ENCODE results near the gene TRAP1. TPM values are rescaled to one million over a fixed set of nuclear protein-coding genes. Genes with fewer than 3 reads are reported as not detected.

TRAP1 gene
- total and polyA plus RNA-seq, 4 donors, result 78.3 to 148 (median 112) TPM

- Histone ChIP-seq H3K9ac (ENCODE audit: low read depth in 1 of 2, low read length in 2 of 2) (no peak overlapping the region), H3K9me3 (ENCODE audit: control insufficient read depth in 4 of 4, low read length in 3 of 4) (no peaks in the 10 kb centered on the region), H3K27me3 (ENCODE audit: control insufficient read depth in 4 of 4, insufficient read depth in 4 of 4, low read length in 3 of 4) (no peaks in the 10 kb centered on the region), H3K36me3 (ENCODE audit: control insufficient read depth in 4 of 4, insufficient read depth in 3 of 4, low read depth in 1 of 4, low read length in 3 of 4) (peaks cover 0 to 3% (median 1%) of the 10 kb centered on the region in 4 donors), H3K4me1 (ENCODE audit: control insufficient read depth in 4 of 4, insufficient read depth in 4 of 4, low read length in 3 of 4) (peaks cover 5 to 31% (median 17%) of the 10 kb centered on the region in 4 donors), H3K4me3 (ENCODE audit: low read depth in 1 of 3, low read length in 3 of 3) (no peak overlapping the region), H3K27ac (ENCODE audit: low read depth in 1 of 2, low read length in 2 of 2) (no peak overlapping the region)
- WGBS, result 89% methylated on average over 16 of the region's 16 CpGs
- DNase-seq (ENCODE audit: low spot score), result no peak
- TF ChIP-seq REST (IDR thresholded peaks at IDR 0.05) (no peak), SP1 (IDR thresholded peaks at IDR 0.05) (no peak), TAF1 (conservative IDR thresholded peaks at IDR 0.05) (no peak), JUND (IDR thresholded peaks at IDR 0.05) (no peak), FOXA1 (IDR thresholded peaks at IDR 0.05) (no peak), MAX (IDR thresholded peaks at IDR 0.05) (no peak), GABPA (IDR thresholded peaks at IDR 0.05 in 1 of 2, conservative IDR thresholded peaks at IDR 0.05 in 1 of 2) (no peak), YY1 (IDR thresholded peaks at IDR 0.05) (no peak), HNF4A (conservative IDR thresholded peaks at IDR 0.05) (no peak), HNF4G (IDR thresholded peaks at IDR 0.05) (no peak), EGR1 (IDR thresholded peaks at IDR 0.05; ENCODE audit: low read depth in 2 of 2) (no peak)
- TF ChIP-seq, protein P1, sequence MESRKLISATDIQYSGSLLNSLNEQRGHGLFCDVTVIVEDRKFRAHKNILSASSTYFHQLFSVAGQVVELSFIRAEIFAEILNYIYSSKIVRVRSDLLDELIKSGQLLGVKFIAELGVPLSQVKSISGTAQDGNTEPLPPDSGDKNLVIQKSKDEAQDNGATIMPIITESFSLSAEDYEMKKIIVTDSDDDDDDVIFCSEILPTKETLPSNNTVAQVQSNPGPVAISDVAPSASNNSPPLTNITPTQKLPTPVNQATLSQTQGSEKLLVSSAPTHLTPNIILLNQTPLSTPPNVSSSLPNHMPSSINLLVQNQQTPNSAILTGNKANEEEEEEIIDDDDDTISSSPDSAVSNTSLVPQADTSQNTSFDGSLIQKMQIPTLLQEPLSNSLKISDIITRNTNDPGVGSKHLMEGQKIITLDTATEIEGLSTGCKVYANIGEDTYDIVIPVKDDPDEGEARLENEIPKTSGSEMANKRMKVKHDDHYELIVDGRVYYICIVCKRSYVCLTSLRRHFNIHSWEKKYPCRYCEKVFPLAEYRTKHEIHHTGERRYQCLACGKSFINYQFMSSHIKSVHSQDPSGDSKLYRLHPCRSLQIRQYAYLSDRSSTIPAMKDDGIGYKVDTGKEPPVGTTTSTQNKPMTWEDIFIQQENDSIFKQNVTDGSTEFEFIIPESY (IDR thresholded peaks at IDR 0.05), result no peak
- TF ChIP-seq, protein P2, sequence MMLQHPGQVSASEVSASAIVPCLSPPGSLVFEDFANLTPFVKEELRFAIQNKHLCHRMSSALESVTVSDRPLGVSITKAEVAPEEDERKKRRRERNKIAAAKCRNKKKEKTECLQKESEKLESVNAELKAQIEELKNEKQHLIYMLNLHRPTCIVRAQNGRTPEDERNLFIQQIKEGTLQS (IDR thresholded peaks at IDR 0.05), result no peak
These were observed 4.4 kb downstream of the TRAP1 start for GRCh38 chr16:3712861-3713372.

DNA sequence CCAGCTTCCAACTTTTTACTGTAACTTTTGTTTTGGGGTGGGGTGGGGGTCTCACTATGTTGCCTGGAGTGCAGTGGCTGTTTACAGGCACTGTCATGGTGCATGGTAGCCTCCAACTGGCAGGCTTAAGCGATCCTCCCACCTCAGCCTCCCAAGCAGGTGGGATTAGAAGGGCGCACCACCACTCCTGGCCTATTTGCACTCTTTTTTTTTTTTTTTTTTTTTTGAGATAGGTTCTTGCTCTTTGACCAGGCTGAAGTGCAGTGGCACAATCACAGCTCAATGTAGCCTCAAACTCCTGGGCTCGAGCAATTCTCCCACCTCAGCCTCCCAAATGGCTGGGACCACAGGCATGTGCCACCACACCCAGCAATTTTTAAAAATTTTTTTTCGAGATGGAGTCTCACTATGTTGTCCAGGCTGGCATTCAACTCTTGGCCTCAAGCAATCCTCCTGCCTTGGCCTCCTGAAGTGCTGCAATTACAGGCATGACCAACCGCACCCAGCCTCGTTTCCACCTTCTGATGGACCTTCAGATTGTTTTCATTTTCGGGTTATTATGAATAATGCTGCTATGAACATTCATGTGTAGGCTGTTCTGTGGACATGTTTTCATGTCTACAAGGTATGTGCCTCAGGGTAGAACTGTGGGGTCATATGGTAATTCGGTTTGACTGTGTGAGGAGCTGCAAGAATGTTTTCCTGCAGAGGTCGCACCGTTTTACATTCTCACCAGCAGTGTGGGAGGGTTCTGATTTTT is 10.9 kb downstream of the TRAP1 start:
- 95% methylated on average over 10 of the region's 10 CpGs for WGBS
- Histone ChIP-seq H3K9ac (ENCODE audit: low read depth in 1 of 2, low read length in 2 of 2) (no peak overlapping the region), H3K4me3 (ENCODE audit: low read depth in 1 of 3, low read length in 3 of 3) (no peak overlapping the region), H3K27ac (ENCODE audit: low read depth in 1 of 2, low read length in 2 of 2) (no peak overlapping the region), H3K36me3 (ENCODE audit: control insufficient read depth in 4 of 4, insufficient read depth in 3 of 4, low read depth in 1 of 4, low read length in 3 of 4) (no peaks in the 10 kb centered on the region), H3K27me3 (ENCODE audit: control insufficient read depth in 4 of 4, insufficient read depth in 4 of 4, low read length in 3 of 4) (no peaks in the 10 kb centered on the region), H3K4me1 (ENCODE audit: control insufficient read depth in 4 of 4, insufficient read depth in 4 of 4, low read length in 3 of 4) (peaks cover 0 to 2% (median under 1%) of the 10 kb centered on the region in 4 donors), H3K9me3 (ENCODE audit: control insufficient read depth in 4 of 4, low read length in 3 of 4) (no peaks in the 10 kb centered on the region)
- TF ChIP-seq REST (IDR thresholded peaks at IDR 0.05) (no peak), RXRA (IDR thresholded peaks at IDR 0.05) (no peak)
- DNase-seq (ENCODE audit: low spot score), result no peak

Data from liver (tissue), 9 donors.